ENCODE results near the gene DHX30. TPM values are rescaled to one million over a fixed set of nuclear protein-coding genes. Genes with fewer than 3 reads are reported as not detected.
A peak's percentile ranks its signal among the peaks of the same experiment; 100 is the strongest.

Gene DHX30
- total and polyA plus RNA-seq, 9 of the 15 experiments (the other 6 are each of a cell fraction or from before 2014, with no cell fraction given): 12.3 to 158 (median 79.0) TPM

DNA sequence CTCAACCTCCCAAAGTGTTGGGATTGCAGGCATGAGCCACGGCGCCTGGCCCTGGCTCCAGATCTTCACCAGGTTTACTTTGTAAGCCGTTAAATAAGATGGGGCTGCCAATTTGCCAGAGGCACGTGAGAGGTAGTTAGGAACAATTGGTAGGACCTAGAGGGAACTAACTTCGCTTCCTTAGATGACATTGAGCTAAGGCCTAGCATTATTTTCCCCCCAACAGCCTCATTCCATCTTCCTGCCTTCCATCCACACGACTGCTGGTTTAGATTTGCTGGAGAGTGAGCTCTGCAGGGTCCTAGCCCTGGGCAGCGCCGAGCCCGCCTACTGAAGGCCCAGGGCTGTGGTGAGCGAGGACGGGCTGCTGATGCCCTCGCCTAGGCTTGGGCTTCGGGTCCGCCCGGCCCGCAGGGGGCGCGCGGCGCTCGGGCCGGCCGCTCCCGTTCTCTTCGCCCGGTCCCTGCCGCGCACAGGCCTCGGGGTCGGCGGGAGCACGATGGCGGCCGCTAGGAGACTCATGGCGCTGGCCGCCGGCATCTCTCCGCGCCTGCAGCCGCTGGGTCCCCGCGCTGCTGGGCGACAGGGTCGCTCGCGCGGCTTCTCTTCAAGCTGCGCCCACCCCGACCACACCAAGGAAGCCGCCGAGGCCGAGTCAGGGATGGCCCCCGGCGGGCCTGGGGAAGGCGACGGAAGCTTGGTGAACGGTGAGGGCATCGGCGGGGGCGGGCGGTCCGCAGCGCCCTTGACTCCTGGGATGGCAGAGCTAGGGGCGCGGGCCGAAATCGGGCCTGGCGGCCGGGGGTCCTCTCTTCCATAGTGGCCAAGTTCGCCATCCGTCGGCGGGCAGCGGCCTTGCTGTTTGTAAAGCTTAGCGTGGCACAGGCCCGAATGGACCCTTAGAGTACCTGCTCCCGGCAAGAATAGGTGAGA, 21.9 kb downstream of the DHX30 start (continued):
- TF ChIP-seq TCF3 (CRISPR knock-in tag; IDR thresholded peaks at IDR 0.05) (peak; percentile 40; the same call in 1 of the 2 replicates), SAFB (IDR thresholded peaks at IDR 0.05; ENCODE audit: borderline replicate concordance, low read depth, low read length) (no peak), PPARD (CRISPR knock-in tag; IDR thresholded peaks at IDR 0.05) (no peak), ZNF592 (IDR thresholded peaks at IDR 0.05) (peak; percentile 79), SOX6 (IDR thresholded peaks at IDR 0.05) (peak; percentile 67), MEIS2 (IDR thresholded peaks at IDR 0.05; ENCODE audit: partially characterized antibody) (no peak), ZNF695 (CRISPR knock-in tag; IDR thresholded peaks at IDR 0.05) (no peak), ZNF766 (CRISPR knock-in tag; conservative IDR thresholded peaks at IDR 0.05) (no peak), SMARCB1 (IDR thresholded peaks at IDR 0.05; ENCODE audit: insufficient read length, low read depth) (no peak), CBFB (CRISPR knock-in tag; IDR thresholded peaks at IDR 0.05) (no peak), POLR3G (IDR thresholded peaks at IDR 0.05; ENCODE audit: extremely low read depth, insufficient read length, insufficient replicate concordance) (no peak), SMARCA5 (IDR thresholded peaks at IDR 0.05) (no peak; the same call in 1 of the 2 replicates), ILK (tag; IDR thresholded peaks at IDR 0.05; ENCODE audit: borderline replicate concordance, low read depth) (no peak), ZNF707 (CRISPR knock-in tag; conservative IDR thresholded peaks at IDR 0.05) (no peak), HNRNPUL1 (IDR thresholded peaks at IDR 0.05; ENCODE audit: low read length) (no peak)
- TF ChIP-seq, protein P1, sequence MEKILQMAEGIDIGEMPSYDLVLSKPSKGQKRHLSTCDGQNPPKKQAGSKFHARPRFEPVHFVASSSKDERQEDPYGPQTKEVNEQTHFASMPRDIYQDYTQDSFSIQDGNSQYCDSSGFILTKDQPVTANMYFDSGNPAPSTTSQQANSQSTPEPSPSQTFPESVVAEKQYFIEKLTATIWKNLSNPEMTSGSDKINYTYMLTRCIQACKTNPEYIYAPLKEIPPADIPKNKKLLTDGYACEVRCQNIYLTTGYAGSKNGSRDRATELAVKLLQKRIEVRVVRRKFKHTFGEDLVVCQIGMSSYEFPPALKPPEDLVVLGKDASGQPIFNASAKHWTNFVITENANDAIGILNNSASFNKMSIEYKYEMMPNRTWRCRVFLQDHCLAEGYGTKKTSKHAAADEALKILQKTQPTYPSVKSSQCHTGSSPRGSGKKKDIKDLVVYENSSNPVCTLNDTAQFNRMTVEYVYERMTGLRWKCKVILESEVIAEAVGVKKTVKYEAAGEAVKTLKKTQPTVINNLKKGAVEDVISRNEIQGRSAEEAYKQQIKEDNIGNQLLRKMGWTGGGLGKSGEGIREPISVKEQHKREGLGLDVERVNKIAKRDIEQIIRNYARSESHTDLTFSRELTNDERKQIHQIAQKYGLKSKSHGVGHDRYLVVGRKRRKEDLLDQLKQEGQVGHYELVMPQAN (IDR thresholded peaks at IDR 0.05; ENCODE audit: borderline replicate concordance): peak; percentile 89; the same call in 1 of the 2 replicates
- TF ChIP-seq, protein P2, sequence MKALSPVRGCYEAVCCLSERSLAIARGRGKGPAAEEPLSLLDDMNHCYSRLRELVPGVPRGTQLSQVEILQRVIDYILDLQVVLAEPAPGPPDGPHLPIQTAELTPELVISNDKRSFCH (CRISPR knock-in tag; IDR thresholded peaks at IDR 0.05): no peak
- TF ChIP-seq, protein P2 (tag; IDR thresholded peaks at IDR 0.05): peak; percentile 93
- TF ChIP-seq, protein P3, sequence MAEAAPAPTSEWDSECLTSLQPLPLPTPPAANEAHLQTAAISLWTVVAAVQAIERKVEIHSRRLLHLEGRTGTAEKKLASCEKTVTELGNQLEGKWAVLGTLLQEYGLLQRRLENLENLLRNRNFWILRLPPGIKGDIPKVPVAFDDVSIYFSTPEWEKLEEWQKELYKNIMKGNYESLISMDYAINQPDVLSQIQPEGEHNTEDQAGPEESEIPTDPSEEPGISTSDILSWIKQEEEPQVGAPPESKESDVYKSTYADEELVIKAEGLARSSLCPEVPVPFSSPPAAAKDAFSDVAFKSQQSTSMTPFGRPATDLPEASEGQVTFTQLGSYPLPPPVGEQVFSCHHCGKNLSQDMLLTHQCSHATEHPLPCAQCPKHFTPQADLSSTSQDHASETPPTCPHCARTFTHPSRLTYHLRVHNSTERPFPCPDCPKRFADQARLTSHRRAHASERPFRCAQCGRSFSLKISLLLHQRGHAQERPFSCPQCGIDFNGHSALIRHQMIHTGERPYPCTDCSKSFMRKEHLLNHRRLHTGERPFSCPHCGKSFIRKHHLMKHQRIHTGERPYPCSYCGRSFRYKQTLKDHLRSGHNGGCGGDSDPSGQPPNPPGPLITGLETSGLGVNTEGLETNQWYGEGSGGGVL (CRISPR knock-in tag; IDR thresholded peaks at IDR 0.05): no peak
